WTC11 (cell line): Measurements from ENCODE around the gene ASB2.

Source experiments
- CTCF ChIP-seq: fragments of 200-600 bp; IDR thresholded peaks from 2 replicates; pipeline ENCODE4 v1.8.0; 2022; ENCODE audit warnings: antibody characterized with exemption
- ERG ChIP-seq: fragments of 250-450 bp; sonication (Bioruptor Pico); IDR thresholded peaks from 2 replicates; pipeline ENCODE4 v1.8.0; 2021; ENCODE audit warnings: mild to moderate bottlenecking
- FOXJ3 ChIP-seq: sonication (generic); formaldehyde crosslinking; IDR thresholded peaks from 2 replicates; pipeline ENCODE4 v1.9.0; 2021; ENCODE audit warnings: missing genetic modification reagents, mild to moderate bottlenecking, borderline replicate concordance
- JUN ChIP-seq: sonication (generic); formaldehyde crosslinking; IDR thresholded peaks from 2 replicates; pipeline ENCODE4 v1.8.0; 2023; ENCODE audit warnings: mild to moderate bottlenecking, missing genetic modification reagents
- SP1 ChIP-seq: sonication (generic); formaldehyde crosslinking; conservative IDR thresholded peaks from 2 replicates; pipeline ENCODE4 v1.8.1; 2022; ENCODE audit warnings: missing genetic modification reagents
- TF ChIP-seq, protein P1 (sequence below): sonication (generic); formaldehyde crosslinking; IDR thresholded peaks from 2 replicates; pipeline ENCODE4 v1.8.0; 2022; ENCODE audit warnings: mild to moderate bottlenecking, missing genetic modification reagents
- TF ChIP-seq, protein P2 (sequence below): sonication (generic); formaldehyde crosslinking; IDR thresholded peaks from 2 replicates; pipeline ENCODE4 v1.8.1; 2023; ENCODE audit warnings: mild to moderate bottlenecking, missing genetic modification reagents, moderate library complexity

- TF ChIP-seq ERG (CRISPR knock-in tag): no peak
- no peak for TF ChIP-seq JUN
- TF ChIP-seq, protein P1, sequence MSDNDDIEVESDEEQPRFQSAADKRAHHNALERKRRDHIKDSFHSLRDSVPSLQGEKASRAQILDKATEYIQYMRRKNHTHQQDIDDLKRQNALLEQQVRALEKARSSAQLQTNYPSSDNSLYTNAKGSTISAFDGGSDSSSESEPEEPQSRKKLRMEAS (CRISPR knock-in tag): no peak
- no peak for TF ChIP-seq CTCF
- TF ChIP-seq SP1 (CRISPR knock-in tag): no peak
- TF ChIP-seq FOXJ3 (CRISPR knock-in tag): no peak
- TF ChIP-seq, protein P2, sequence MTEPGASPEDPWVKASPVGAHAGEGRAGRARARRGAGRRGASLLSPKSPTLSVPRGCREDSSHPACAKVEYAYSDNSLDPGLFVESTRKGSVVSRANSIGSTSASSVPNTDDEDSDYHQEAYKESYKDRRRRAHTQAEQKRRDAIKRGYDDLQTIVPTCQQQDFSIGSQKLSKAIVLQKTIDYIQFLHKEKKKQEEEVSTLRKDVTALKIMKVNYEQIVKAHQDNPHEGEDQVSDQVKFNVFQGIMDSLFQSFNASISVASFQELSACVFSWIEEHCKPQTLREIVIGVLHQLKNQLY (CRISPR knock-in tag): no peak
Observed at GRCh38 chr14:93969082-93969828, 7.1 kb downstream of the ASB2 start.
